Transverse colon (tissue), 4 donors: Measurements from ENCODE around the gene TNFSF15. TPM values are rescaled to one million over a fixed set of nuclear protein-coding genes. Genes with fewer than 3 reads are reported as not detected.

Source experiments
- DNase-seq: peaks from one replicate; pipeline ENCODE4 v3.0.0-alpha.2; 2019
- H3K27ac ChIP-seq, 4 donors: fragments of 200-600 bp; sonication (generic); 2 replicates each; pipeline ENCODE4 v1.5.1; 2016 to 2018; ENCODE audit warnings: inconsistent platforms in 4 of 4
- H3K27me3 ChIP-seq: fragments of 200-600 bp; sonication (generic); 2 replicates; pipeline ENCODE4 v1.5.1; 2017; ENCODE audit warnings: inconsistent platforms
- H3K36me3 ChIP-seq, 4 donors: fragments of 200-600 bp; sonication (generic); 2 replicates each; pipeline ENCODE4 v1.5.1; 2017 to 2019; ENCODE audit warnings: inconsistent platforms in 4 of 4
- H3K4me1 ChIP-seq, 4 donors: fragments of 200-600 bp; sonication (generic); 2 replicates each; pipeline ENCODE4 v1.5.1; 2017 to 2020; ENCODE audit warnings: inconsistent platforms in 4 of 4
- H3K4me3 ChIP-seq, 4 donors: fragments of 200-600 bp; sonication (generic); 1 replicate in 1 of 4; 2 replicates in 3 of 4; pipeline versions ENCODE4 v1.5.1 to v1.6.1; 2017 to 2019; ENCODE audit warnings: inconsistent platforms in 4 of 4
- H3K9me3 ChIP-seq, 2 donors: fragments of 200-600 bp; sonication (generic); 2 replicates each; pipeline ENCODE4 v1.5.1; 2017 to 2019; ENCODE audit warnings: inconsistent platforms in 2 of 2
- CTCF ChIP-seq, 5 experiments: fragments of 200-600 bp in 3 of 5; fragments of 450-650 bp in 2 of 5; sonication (generic) in 3 of 5; IDR thresholded peaks; 1 replicate in 2 of 5; 2 replicates in 3 of 5; pipeline ENCODE4 v1.5.1; 2016 to 2017; ENCODE audit warnings: antibody characterized with exemption in 5 of 5, inconsistent platforms in 3 of 5, mild to moderate bottlenecking in 2 of 5, moderate library complexity in 1 of 5
- EP300 ChIP-seq: sonication (generic); formaldehyde crosslinking; IDR thresholded peaks from one replicate; pipeline ENCODE4 v1.6.1; 2017; ENCODE audit warnings: antibody characterized with exemption, low read depth
- POLR2A ChIP-seq: fragments of 450-650 bp; IDR thresholded peaks from one replicate; pipeline ENCODE4 v1.6.1; 2016; ENCODE audit warnings: antibody characterized with exemption, mild to moderate bottlenecking, moderate library complexity
- POLR2AphosphoS5 ChIP-seq, 3 donors: sonication (generic); formaldehyde crosslinking; IDR thresholded peaks; one replicate each; pipeline ENCODE4 v1.6.1; 2016; ENCODE audit warnings: antibody characterized with exemption in 3 of 3
- WGBS, 2 donors: methylation state at CpG; one replicate each; pipeline ENCODE4 v1.1.5; 2018; ENCODE audit warnings: low coverage in 1 of 2; 5-methylcytosine and 5-hydroxymethylcytosine counted together
- in situ Hi-C, 4 donors: fragments of 200-750 bp; cut with MboI; loops; one replicate each; pipeline versions ENCODE4 v1.15.0 to v1.15.1; 2017; ENCODE audit warnings: low sequenced_read_pairs in 3 of 4, low pct_ligation_motif_present in 1 of 4, low pct_unique_long_range_greater_than_20kb in 1 of 4
- intact Hi-C: fragments of 100-400 bp; cut with DNase I; formaldehyde crosslinking; loops from one replicate; pipeline ENCODE4 v1.15.1; 2023; ENCODE audit warnings: low total_unique reads
- total RNA-seq, 4 donors: library from RNA; depleted of rRNA; stranded (reverse); fragments of >200 nt; gene quantifications; one replicate each; pipeline ENCODE4 v1.1.0, GENCODE V29; 2016

TNFSF15 gene
- total RNA-seq, 4 donors from 2014 or later, result 0.37 to 2.0 (median 1.9) TPM

- intact Hi-C loops (no loop called here), in situ Hi-C loops (no loop called here)
- no peak overlapping the region for H3K4me3 ChIP-seq
- no peaks in the 10 kb centered on the region for H3K9me3 ChIP-seq
- no peaks in the 10 kb centered on the region for H3K4me1 ChIP-seq
- H3K27ac ChIP-seq, result no peak overlapping the region
- no peaks in the 10 kb centered on the region for H3K27me3 ChIP-seq
- 88 to 100% methylated on average over 1 to 2 of the region's 2 CpGs for WGBS, 2 donors
- no peaks in the 10 kb centered on the region for H3K36me3 ChIP-seq
- TF ChIP-seq EP300, result no peak
- no peak for TF ChIP-seq POLR2A
- TF ChIP-seq POLR2AphosphoS5 (IDR thresholded peaks at IDR 0.05), result no peak
- TF ChIP-seq CTCF (IDR thresholded peaks at IDR 0.05), result no peak
- DNase-seq, result no peak
These were observed 44.3 kb downstream of the TNFSF15 start for GRCh38 chr9:114761523-114761922.

GRCh38 chr9:114759512-114760341 is 46.1 kb downstream of the TNFSF15 start:
- WGBS, 2 donors, result 73 to 88% methylated on average over 2 to 7 of the region's 7 CpGs

GRCh38 chr9:114757984-114758383 is 47.9 kb downstream of the TNFSF15 start:
- Histone ChIP-seq H3K27me3 (no peaks in the 10 kb centered on the region), H3K9me3 (no peaks in the 10 kb centered on the region), H3K4me1 (no peaks in the 10 kb centered on the region), H3K36me3 (no peaks in the 10 kb centered on the region), H3K4me3 (no peak overlapping the region), H3K27ac (no peak overlapping the region)
- in situ Hi-C loops, result no loop called here
- TF ChIP-seq POLR2A (no peak), EP300 (no peak), POLR2AphosphoS5 (IDR thresholded peaks at IDR 0.05) (no peak), CTCF (IDR thresholded peaks at IDR 0.05) (no peak)
- intact Hi-C loops, result no loop called here
- DNase-seq, result no peak
- 72% methylated on average over 9 of the region's 9 CpGs; no CpG with 5 or more reads in 1 of the 2 donors for WGBS, 2 donors

More at GRCh38 chr9:114759512-114760341, 46.1 kb downstream of the TNFSF15 start:
- TF ChIP-seq EP300 (no peak), POLR2AphosphoS5 (IDR thresholded peaks at IDR 0.05) (no peak), POLR2A (no peak), CTCF (IDR thresholded peaks at IDR 0.05) (no peak)
- Histone ChIP-seq H3K4me3 (no peak overlapping the region), H3K27ac (no peak overlapping the region), H3K27me3 (no peaks in the 10 kb centered on the region), H3K4me1 (no peaks in the 10 kb centered on the region), H3K9me3 (no peaks in the 10 kb centered on the region), H3K36me3 (no peaks in the 10 kb centered on the region)
- in situ Hi-C loops, result no loop called here
- DNase-seq, result no peak
- intact Hi-C loops, result no loop called here

GRCh38 chr9:114757395-114757794 is 48.4 kb downstream of the TNFSF15 start:
- 81 to 90% methylated on average over 2 of the region's 2 CpGs for WGBS, 2 donors
- in situ Hi-C loops, result no loop called here

More at GRCh38 chr9:114757395-114757794, 48.4 kb downstream of the TNFSF15 start:
- no peaks in the 10 kb centered on the region for H3K27me3 ChIP-seq
- H3K4me1 ChIP-seq, result no peaks in the 10 kb centered on the region
- H3K4me3 ChIP-seq, result no peak overlapping the region
- no peaks in the 10 kb centered on the region for H3K9me3 ChIP-seq
- no peak for DNase-seq
- intact Hi-C loops, result no loop called here
- H3K27ac ChIP-seq, result no peak overlapping the region
- no peaks in the 10 kb centered on the region for H3K36me3 ChIP-seq
- no peak for TF ChIP-seq POLR2AphosphoS5 (IDR thresholded peaks at IDR 0.05)
- no peak for TF ChIP-seq POLR2A
- no peak for TF ChIP-seq EP300
